Colonic mucosa (tissue), 4 donors: ENCODE results near the gene MAD1L1. TPM values are rescaled to one million over a fixed set of nuclear protein-coding genes. Genes with fewer than 3 reads are reported as not detected.

ENCODE experiments used
- DNase-seq: peaks from one replicate; pipeline ENCODE4 v3.0.0-alpha.2; 2020
- H3K27ac ChIP-seq: fragments of 200-600 bp; one replicate; pipeline ENCODE4 v1.8.0; 2021
- H3K27me3 ChIP-seq: fragments of 200-600 bp; one replicate; pipeline ENCODE4 v1.8.0; 2021
- H3K36me3 ChIP-seq: fragments of 200-600 bp; one replicate; pipeline ENCODE4 v1.8.0; 2021
- H3K4me1 ChIP-seq: fragments of 200-600 bp; one replicate; pipeline ENCODE4 v1.8.0; 2021; ENCODE audit warnings: mild to moderate bottlenecking
- H3K4me3 ChIP-seq: fragments of 200-600 bp; one replicate; pipeline ENCODE4 v1.8.0; 2021
- H3K9ac ChIP-seq, 2 donors: one replicate each; pipeline ENCODE4 v1.7.0; 2013; ENCODE audit warnings: control low read depth in 2 of 2, low read depth in 2 of 2, low read length in 2 of 2
- H3K9me3 ChIP-seq: fragments of 200-600 bp; one replicate; pipeline ENCODE4 v1.8.0; 2021
- CTCF ChIP-seq: fragments of 200-600 bp; IDR thresholded peaks from one replicate; pipeline ENCODE4 v1.8.0; 2022; ENCODE audit warnings: antibody characterized with exemption, mild to moderate bottlenecking
- intact Hi-C: fragments of 100-400 bp; cut with DNase I; formaldehyde crosslinking; loops from one replicate; pipeline ENCODE4 v1.14.1; 2022
- total RNA-seq, 2 donors: library from RNA; stranded (reverse); fragmentation: NEBNext Ultra II Directional in 1 of 2; extraction: Animal tissue kit (Norgen Biotek cat#: 25700) in 1 of 2; gene quantifications; one replicate each; pipeline ENCODE4 v1.2.1, GENCODE V29; 2021
- donor health status: healthy.
- donor health status: DM: no; HTN: no; CAD: no.
- donor health status: DM: no; HTN: no; CAD: no.

Gene MAD1L1
- total RNA-seq, 2 donors from 2014 or later = 18.2 to 47.0 TPM

GRCh38 chr7:1902231-1902855 is 330.4 kb downstream of the MAD1L1 start:
- TF ChIP-seq CTCF = no peak

GRCh38 chr7:1901431-1902210 is 331.1 kb downstream of the MAD1L1 start:
- Histone ChIP-seq H3K27me3 (no peaks in the 10 kb centered on the region), H3K36me3 (no peaks in the 10 kb centered on the region), H3K4me3 (no peak overlapping the region), H3K9ac (no peak overlapping the region), H3K27ac (no peak overlapping the region), H3K4me1 (no peaks in the 10 kb centered on the region), H3K9me3 (no peaks in the 10 kb centered on the region)
- TF ChIP-seq CTCF = no peak
- intact Hi-C loops = no loop called here
- DNase-seq = no peak

More at GRCh38 chr7:1902231-1902855, 330.4 kb downstream of the MAD1L1 start:
- Histone ChIP-seq H3K27ac (no peak overlapping the region), H3K9me3 (no peaks in the 10 kb centered on the region), H3K9ac (no peak overlapping the region), H3K4me3 (no peak overlapping the region), H3K4me1 (no peaks in the 10 kb centered on the region), H3K36me3 (no peaks in the 10 kb centered on the region), H3K27me3 (no peaks in the 10 kb centered on the region)
- intact Hi-C loops = no loop called here
- DNase-seq = no peak

- intact Hi-C loops = no loop called here
- Histone ChIP-seq H3K9me3 (no peaks in the 10 kb centered on the region), H3K4me1 (no peaks in the 10 kb centered on the region), H3K27ac (no peak overlapping the region), H3K4me3 (no peak overlapping the region), H3K9ac (no peak overlapping the region), H3K27me3 (no peaks in the 10 kb centered on the region), H3K36me3 (no peaks in the 10 kb centered on the region)
- DNase-seq = no peak
- TF ChIP-seq CTCF = no peak
These were observed 331.9 kb downstream of the MAD1L1 start for GRCh38 chr7:1900847-1901246.

- no peak for DNase-seq
- intact Hi-C loops = no loop called here
- Histone ChIP-seq H3K36me3 (no peaks in the 10 kb centered on the region), H3K9ac (no peak overlapping the region), H3K27me3 (no peaks in the 10 kb centered on the region), H3K9me3 (no peaks in the 10 kb centered on the region), H3K4me1 (no peaks in the 10 kb centered on the region), H3K27ac (no peak overlapping the region), H3K4me3 (no peak overlapping the region)
- TF ChIP-seq CTCF = no peak
These were observed 332.6 kb downstream of the MAD1L1 start for GRCh38 chr7:1899951-1900762.

- Histone ChIP-seq H3K27me3 (no peaks in the 10 kb centered on the region), H3K4me3 (no peak overlapping the region), H3K9ac (no peak overlapping the region), H3K9me3 (no peaks in the 10 kb centered on the region), H3K36me3 (no peaks in the 10 kb centered on the region), H3K4me1 (no peaks in the 10 kb centered on the region), H3K27ac (no peak overlapping the region)
- no peak for TF ChIP-seq CTCF
- intact Hi-C loops = no loop called here
- no peak for DNase-seq
These were observed 333.5 kb downstream of the MAD1L1 start for GRCh38 chr7:1899196-1899595.
